ENCODE data around the gene SLC37A1. TPM values are rescaled to one million over a fixed set of nuclear protein-coding genes. Genes with fewer than 3 reads are reported as not detected.

Gene SLC37A1
- total RNA-seq, 1 experiment from 2014 or later: 37.7 TPM

DNA sequence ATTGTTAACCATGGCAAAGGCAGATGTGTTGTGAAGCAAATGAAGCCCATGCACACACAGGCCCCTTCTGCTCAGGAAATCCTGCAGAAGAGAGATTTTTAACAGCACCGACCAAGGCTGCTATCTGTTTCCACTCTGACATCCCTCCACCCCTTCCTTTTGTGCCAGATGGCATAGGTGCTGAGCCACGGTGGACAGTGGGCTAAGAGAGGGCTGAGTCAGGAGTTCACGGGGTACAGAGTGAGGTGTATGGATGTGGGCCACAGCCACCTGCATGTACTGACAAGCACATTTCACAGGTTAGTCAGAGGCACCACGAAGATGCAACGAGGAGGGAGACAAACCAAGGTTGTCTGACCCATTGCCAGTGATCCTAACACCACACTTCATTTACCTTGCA lies 27.1 kb upstream of the SLC37A1 start:
- Histone ChIP-seq H2AK5ac (ENCODE audit: insufficient read length, low read length) (no peak overlapping the region), H3K4ac (ENCODE audit: low read depth, low read length) (no peak overlapping the region), H3K4me1 (ENCODE audit: insufficient read depth, low read length) (no peaks in the 10 kb centered on the region), H2BK5ac (ENCODE audit: insufficient read length, low read length) (no peak overlapping the region), H3K79me2 (ENCODE audit: insufficient read depth, low read length) (no peaks in the 10 kb centered on the region), H4K8ac (replicated peaks; ENCODE audit: insufficient read length, low read depth, low read length) (no peak overlapping the region), H3K56ac (ENCODE audit: insufficient read length, low read depth, low read length) (no peak overlapping the region), H3K23me2 (ENCODE audit: insufficient read length, low read depth, low read length, poor library complexity, severe bottlenecking) (no peaks in the 10 kb centered on the region), H4K5ac (ENCODE audit: insufficient read length, low read depth, low read length) (no peak overlapping the region), H3K79me1 (ENCODE audit: insufficient read depth, low read depth, low read length, poor library complexity, severe bottlenecking) (no peaks in the 10 kb centered on the region), H2BK15ac (ENCODE audit: low read depth, low read length) (no peak overlapping the region), H3K9ac (ENCODE audit: extremely low read depth, insufficient read length, low read length) (no peak overlapping the region), H3T11ph (ENCODE audit: low read length) (no peak overlapping the region), H2BK12ac (ENCODE audit: insufficient read length, low read depth, low read length) (no peak overlapping the region), H3K23ac (ENCODE audit: insufficient read length, low read depth, low read length) (no peak overlapping the region), H3K14ac (ENCODE audit: insufficient read depth, low read length) (no peak overlapping the region), H2BK20ac (ENCODE audit: low read depth, low read length, poor library complexity, severe bottlenecking) (no peak overlapping the region), H4K20me1 (ENCODE audit: control insufficient read depth, insufficient read depth, insufficient read length) (no peaks in the 10 kb centered on the region), H2BK120ac (ENCODE audit: low read depth, low read length, poor library complexity, severe bottlenecking) (no peak overlapping the region), H3K9me3 (ENCODE audit: control insufficient read depth, low read depth, low read length) (no peaks in the 10 kb centered on the region), H4K91ac (ENCODE audit: insufficient read length, low read depth, low read length) (no peak overlapping the region), H3K18ac (ENCODE audit: insufficient read length, low read depth, low read length) (no peak overlapping the region), H3K27ac (ENCODE audit: insufficient read length, low read depth, low read length) (no peak overlapping the region), H3K27me3 (ENCODE audit: insufficient read depth, low read length) (no peaks in the 10 kb centered on the region), H2AFZ (ENCODE audit: low read length) (no peak overlapping the region), H3K4me2 (ENCODE audit: insufficient read depth, insufficient read length, low read length) (no peak overlapping the region)
- Mint-ChIP-seq H3K9me3 (no peaks in the 10 kb centered on the region), H3K4me3 (no peak overlapping the region), H3K4me1 (peaks cover 3% of the 10 kb centered on the region in 2 experiments; a peak in 3 of 4 replicates), H3K27me3 (ENCODE audit: low read depth) (peaks cover 20% of the 10 kb centered on the region), H3K27ac (no peak overlapping the region), H3K36me3 (ENCODE audit: insufficient read depth in 1 of 3, low read depth in 3 of 3) (no peaks in the 10 kb centered on the region)
- WGBS (ENCODE audit: extremely low coverage, insufficient read length, low lambda C conversion rate): no CpG with 5 or more reads among the region's 5 CpGs
- no peak for DNase-seq
- TF ChIP-seq, protein P1, sequence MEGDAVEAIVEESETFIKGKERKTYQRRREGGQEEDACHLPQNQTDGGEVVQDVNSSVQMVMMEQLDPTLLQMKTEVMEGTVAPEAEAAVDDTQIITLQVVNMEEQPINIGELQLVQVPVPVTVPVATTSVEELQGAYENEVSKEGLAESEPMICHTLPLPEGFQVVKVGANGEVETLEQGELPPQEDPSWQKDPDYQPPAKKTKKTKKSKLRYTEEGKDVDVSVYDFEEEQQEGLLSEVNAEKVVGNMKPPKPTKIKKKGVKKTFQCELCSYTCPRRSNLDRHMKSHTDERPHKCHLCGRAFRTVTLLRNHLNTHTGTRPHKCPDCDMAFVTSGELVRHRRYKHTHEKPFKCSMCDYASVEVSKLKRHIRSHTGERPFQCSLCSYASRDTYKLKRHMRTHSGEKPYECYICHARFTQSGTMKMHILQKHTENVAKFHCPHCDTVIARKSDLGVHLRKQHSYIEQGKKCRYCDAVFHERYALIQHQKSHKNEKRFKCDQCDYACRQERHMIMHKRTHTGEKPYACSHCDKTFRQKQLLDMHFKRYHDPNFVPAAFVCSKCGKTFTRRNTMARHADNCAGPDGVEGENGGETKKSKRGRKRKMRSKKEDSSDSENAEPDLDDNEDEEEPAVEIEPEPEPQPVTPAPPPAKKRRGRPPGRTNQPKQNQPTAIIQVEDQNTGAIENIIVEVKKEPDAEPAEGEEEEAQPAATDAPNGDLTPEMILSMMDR (conservative IDR thresholded peaks at IDR 0.05): no peak
